HepG2 (cell line): ENCODE data around the gene BACH2. TPM values are rescaled to one million over a fixed set of nuclear protein-coding genes. Genes with fewer than 3 reads are reported as not detected.

ENCODE experiments used
- ARID2 ChIP-seq: sonication (generic); formaldehyde crosslinking; IDR thresholded peaks from 2 replicates; pipeline ENCODE4 v1.8.1; 2022; ENCODE audit warnings: mild to moderate bottlenecking, missing genetic modification reagents, borderline replicate concordance
- CEBPB ChIP-seq: IDR thresholded peaks from 2 replicates; pipeline ENCODE4 v1.6.1; 2011; ENCODE audit warnings: low read depth, low read length, improper control_type of control experiment, borderline replicate concordance
- CSRNP1 ChIP-seq: sonication (generic); formaldehyde crosslinking; IDR thresholded peaks from 2 replicates; pipeline ENCODE4 v1.8.1; 2023; ENCODE audit warnings: mild to moderate bottlenecking, missing genetic modification reagents
- DPF2 ChIP-seq: sonication (generic); formaldehyde crosslinking; IDR thresholded peaks from 2 replicates; pipeline ENCODE4 v1.4.0; 2020; ENCODE audit warnings: mild to moderate bottlenecking, low read depth, missing genetic modification reagents, borderline replicate concordance
- FOXK1 ChIP-seq: sonication (generic); formaldehyde crosslinking; IDR thresholded peaks from 2 replicates; pipeline ENCODE4 v1.4.0; 2020; ENCODE audit warnings: low read depth, missing genetic modification reagents, borderline replicate concordance
- KMT2B ChIP-seq: IDR thresholded peaks from 2 replicates; pipeline ENCODE4 v1.6.1; 2016; ENCODE audit warnings: missing genetic modification reagents, missing compliant biosample characterization
- MYC ChIP-seq: sonication (generic); formaldehyde crosslinking; IDR thresholded peaks from 2 replicates; pipeline ENCODE4 v1.9.0; 2021; ENCODE audit warnings: missing genetic modification reagents, borderline replicate concordance
- NBN ChIP-seq: fragments of 450-650 bp; conservative IDR thresholded peaks from 2 replicates; pipeline ENCODE4 v1.6.1; 2017
- NCOA5 ChIP-seq: sonication (generic); formaldehyde crosslinking; IDR thresholded peaks from 2 replicates; pipeline ENCODE4 v1.4.0; 2020; ENCODE audit warnings: missing genetic modification reagents
- RAD21 ChIP-seq: fragments of 450-650 bp; formaldehyde crosslinking; IDR thresholded peaks from 2 replicates; pipeline ENCODE4 v1.5.0; 2020; ENCODE audit warnings: mild to moderate bottlenecking
- RELA ChIP-seq: sonication (generic); formaldehyde crosslinking; IDR thresholded peaks from 2 replicates; pipeline ENCODE4 v1.4.0; 2020; ENCODE audit warnings: missing genetic modification reagents
- SAFB2 ChIP-seq: sonication (generic); formaldehyde crosslinking; IDR thresholded peaks from 2 replicates; pipeline ENCODE4 v1.5.1; 2020; ENCODE audit warnings: missing genetic modification reagents, low read depth, mild to moderate bottlenecking, borderline replicate concordance
- SIX1 ChIP-seq: sonication (generic); formaldehyde crosslinking; IDR thresholded peaks from 2 replicates; pipeline ENCODE4 v1.4.0; 2020; ENCODE audit warnings: missing genetic modification reagents, borderline replicate concordance
- ZBTB1 ChIP-seq: sonication (generic); formaldehyde crosslinking; IDR thresholded peaks from 2 replicates; pipeline ENCODE4 v1.4.0; 2020; ENCODE audit warnings: missing genetic modification reagents, borderline replicate concordance
- ZBTB33 ChIP-seq: sonication (generic); formaldehyde crosslinking; IDR thresholded peaks from 2 replicates; pipeline ENCODE4 v1.4.0; 2020; ENCODE audit warnings: missing genetic modification reagents
- ZMAT3 ChIP-seq: sonication (generic); formaldehyde crosslinking; conservative IDR thresholded peaks from 2 replicates; pipeline ENCODE4 v1.7.0; 2021; ENCODE audit warnings: missing genetic modification reagents
- ZNF33B ChIP-seq: sonication (generic); formaldehyde crosslinking; IDR thresholded peaks from 2 replicates; pipeline ENCODE4 v1.5.1; 2020; ENCODE audit warnings: mild to moderate bottlenecking, missing genetic modification reagents
- ZNF407 ChIP-seq: sonication (generic); formaldehyde crosslinking; IDR thresholded peaks from one replicate; pipeline ENCODE4 v1.5.1; 2020; ENCODE audit warnings: mild to moderate bottlenecking, missing genetic modification reagents; ENCODE audit errors: not compliant biosample characterization
- ZNF484 ChIP-seq: sonication (generic); formaldehyde crosslinking; IDR thresholded peaks from 2 replicates; pipeline ENCODE4 v1.5.1; 2020; ENCODE audit warnings: mild to moderate bottlenecking, low read depth, missing genetic modification reagents, borderline replicate concordance
- polyA plus RNA-seq, 8 experiments: library from polyadenylated mRNA; depleted of rRNA in 3 of 8; stranded (reverse) in 7 of 8; unstranded in 1 of 8; fragments of >200 nt; fragmentation: Illumina TruSeq in 4 of 8; extraction: Trizol in 4 of 8; gene quantifications; 2 replicates each; pipeline versions ENCODE4 v1.2.1 to v1.2.3, GENCODE V29; 2011 to 2016; ENCODE audit warnings: low read depth in 4 of 8, missing spikeins in 1 of 8, mixed read lengths in 1 of 8; ENCODE audit not compliant: insufficient read depth in 1 of 8
- total RNA-seq, 5 experiments: library from RNA; depleted of rRNA; stranded (reverse); fragments of >200 nt; fragmentation: Illumina TruSeq; extraction: Trizol; gene quantifications; 2 replicates each; pipeline ENCODE4 v1.2.3, GENCODE V29; 2016; ENCODE audit warnings: low read depth in 1 of 5

Gene BACH2
- total and polyA plus RNA-seq, 2 of the 13 experiments (the other 11 are each of a cell fraction or from before 2014, with no cell fraction given) = 0.01 TPM; not detected in 1

- no peak for TF ChIP-seq RAD21
- peak; percentile 76; the same call in 1 of the 2 replicates for TF ChIP-seq KMT2B (CRISPR knock-in tag)
- TF ChIP-seq ZNF484 (CRISPR knock-in tag) = no peak
- TF ChIP-seq CSRNP1 (CRISPR knock-in tag) = no peak
- TF ChIP-seq DPF2 (CRISPR knock-in tag) = no peak
- peak; percentile 65; the same call in 1 of the 2 replicates for TF ChIP-seq ZMAT3 (CRISPR knock-in tag)
- no peak for TF ChIP-seq NBN
- TF ChIP-seq ZBTB1 (CRISPR knock-in tag) = peak; percentile 92; the same call in 1 of the 2 replicates
- TF ChIP-seq ZNF33B (CRISPR knock-in tag) = no peak
- peak; percentile 86; the same call in 1 of the 2 replicates for TF ChIP-seq FOXK1 (CRISPR knock-in tag)
- TF ChIP-seq SIX1 = no peak
- TF ChIP-seq ARID2 (CRISPR knock-in tag) = no peak
- no peak for TF ChIP-seq CEBPB
- TF ChIP-seq SAFB2 (CRISPR knock-in tag) = no peak
- no peak for TF ChIP-seq RELA
- no peak for TF ChIP-seq NCOA5 (CRISPR knock-in tag)
- 0 out of 2 replicates have a peak, but pooled peaks have one; percentile 21 for TF ChIP-seq MYC (CRISPR knock-in tag)
- no peak for TF ChIP-seq ZBTB33
- no peak for TF ChIP-seq ZNF407 (CRISPR knock-in tag)
Observed at GRCh38 chr6:89895276-89895874, 401.3 kb downstream of the BACH2 start (continued).
